ENCODE data around the gene UNC119.
"Not testable (repeated sequence)": the region's sequence is repeated elsewhere in the genome, so short reads cannot be mapped to it uniquely, and the experiment has no call there.

Gene UNC119

GRCh38 chr17:28552176-28552999 lies at the start of gene UNC119:
Gene UNC119 (minus strand): TSS chr17:28552624. CDS start chr17:28552557, 67 bp downstream.
- DNase-seq (ENCODE audit: low read depth in 2 of 3, low spot score in 2 of 3): peak; percentile 51 to 67 (median 63)

GRCh38 chr17:28599311-28600184 lies 47.1 kb upstream of the UNC119 start:
- peak in 2 of 3 experiments; percentile 18 to 29 for DNase-seq (ENCODE audit: low read depth in 2 of 3, low spot score in 2 of 3)

GRCh38 chr17:28598799-28599310 lies 46.4 kb upstream of the UNC119 start, which contains the start of gene SPAG5:
Gene SPAG5 (minus strand): TSS chr17:28599025. CDS start chr17:28598946, 79 bp downstream.
- DNase-seq (ENCODE audit: low read depth in 2 of 3, low spot score in 2 of 3): peak; percentile 88 to 90 (median 90)

- no peak for DNase-seq (ENCODE audit: low read depth in 2 of 3, low spot score in 2 of 3)
Measured at GRCh38 chr17:28598389-28598788, 46.0 kb upstream of the UNC119 start.

- DNase-seq (ENCODE audit: low read depth in 2 of 3, low spot score in 2 of 3): no peak
Measured at GRCh38 chr17:28597606-28598383, 45.4 kb upstream of the UNC119 start.

GRCh38 chr17:28592260-28592659 lies 39.8 kb upstream of the UNC119 start:
- DNase-seq (ENCODE audit: low read depth in 2 of 3, low spot score in 2 of 3): no peak

GRCh38 chr17:28585851-28586250 lies 33.4 kb upstream of the UNC119 start:
- no peak for DNase-seq (ENCODE audit: low read depth in 2 of 3, low spot score in 2 of 3)

- DNase-seq (ENCODE audit: low read depth in 2 of 3, low spot score in 2 of 3): no peak
Measured at GRCh38 chr17:28584434-28584833, 32.0 kb upstream of the UNC119 start.

- no peak for DNase-seq (ENCODE audit: low read depth in 2 of 3, low spot score in 2 of 3)
Measured at GRCh38 chr17:28582513-28582912, 30.1 kb upstream of the UNC119 start.

- no peak for DNase-seq (ENCODE audit: low read depth in 2 of 3, low spot score in 2 of 3)
Measured at GRCh38 chr17:28580959-28581358, 28.5 kb upstream of the UNC119 start.

GRCh38 chr17:28579526-28579925 lies 27.1 kb upstream of the UNC119 start:
- DNase-seq (ENCODE audit: low read depth in 2 of 3, low spot score in 2 of 3): no peak

GRCh38 chr17:28578246-28579195 lies 26.1 kb upstream of the UNC119 start:
- no peak for DNase-seq (ENCODE audit: low read depth in 2 of 3, low spot score in 2 of 3)

- no peak for DNase-seq (ENCODE audit: low read depth in 2 of 3, low spot score in 2 of 3)
Measured at GRCh38 chr17:28577466-28577824, 25.0 kb upstream of the UNC119 start.

GRCh38 chr17:28576758-28577465 lies 24.5 kb upstream of the UNC119 start, which contains the start of gene ALDOC:
Gene ALDOC (minus strand): TSS chr17:28576895. CDS start chr17:28575532, 1,363 bp downstream.
- DNase-seq (ENCODE audit: low read depth in 2 of 3, low spot score in 2 of 3): peak; percentile 90 to 93 (median 90)

- DNase-seq (ENCODE audit: low read depth in 2 of 3, low spot score in 2 of 3): not testable (repeated sequence)
Measured at GRCh38 chr17:28576016-28576415, 23.6 kb upstream of the UNC119 start.

- DNase-seq (ENCODE audit: low read depth in 2 of 3, low spot score in 2 of 3): no peak
Measured at GRCh38 chr17:28575126-28575795, 22.8 kb upstream of the UNC119 start.

GRCh38 chr17:28574526-28574925 lies 22.1 kb upstream of the UNC119 start:
- DNase-seq (ENCODE audit: low read depth in 2 of 3, low spot score in 2 of 3): no peak

- no peak for DNase-seq (ENCODE audit: low read depth in 2 of 3, low spot score in 2 of 3)
Measured at GRCh38 chr17:28573966-28574480, 21.6 kb upstream of the UNC119 start.

All from activated CD8-positive, alpha-beta memory T cell treated with anti-CD3 and anti-CD28 coated beads for 48 hours (primary cell).